Activated naive CD8-positive, alpha-beta T cell treated with anti-CD3 and anti-CD28 coated beads for 36 hours (primary cell): ENCODE results near the gene RIMBP2. TPM values are rescaled to one million over a fixed set of nuclear protein-coding genes. Genes with fewer than 3 reads are reported as not detected.

ENCODE experiments used
- DNase-seq: peaks from one replicate; pipeline ENCODE4 v3.0.0; 2021
- H3K27ac Mint-ChIP-seq: one replicate; pipeline ENCODE4 v1.8.0; 2022; ENCODE audit warnings: mild to moderate bottlenecking, moderate library complexity, mixed read lengths
- H3K27me3 Mint-ChIP-seq: one replicate; pipeline ENCODE4 v1.8.0; 2022; ENCODE audit warnings: mild to moderate bottlenecking, mixed read lengths
- H3K36me3 Mint-ChIP-seq: one replicate; pipeline ENCODE4 v1.8.0; 2021; ENCODE audit warnings: mild to moderate bottlenecking, mixed read lengths
- H3K4me1 Mint-ChIP-seq: one replicate; pipeline ENCODE4 v1.8.0; 2021; ENCODE audit warnings: mixed read lengths
- H3K4me3 Mint-ChIP-seq: one replicate; pipeline ENCODE4 v1.8.0; 2022; ENCODE audit warnings: mild to moderate bottlenecking, moderate library complexity, mixed read lengths
- H3K9me3 Mint-ChIP-seq: one replicate; pipeline ENCODE4 v1.8.0; 2022; ENCODE audit warnings: mixed read lengths
- total RNA-seq, 2 experiments: library from RNA; stranded (reverse); gene quantifications; one replicate each; pipeline ENCODE4 v1.2.3, GENCODE V29; 2021

RIMBP2 gene
- total RNA-seq, 2 experiments from 2014 or later = not detected

DNA sequence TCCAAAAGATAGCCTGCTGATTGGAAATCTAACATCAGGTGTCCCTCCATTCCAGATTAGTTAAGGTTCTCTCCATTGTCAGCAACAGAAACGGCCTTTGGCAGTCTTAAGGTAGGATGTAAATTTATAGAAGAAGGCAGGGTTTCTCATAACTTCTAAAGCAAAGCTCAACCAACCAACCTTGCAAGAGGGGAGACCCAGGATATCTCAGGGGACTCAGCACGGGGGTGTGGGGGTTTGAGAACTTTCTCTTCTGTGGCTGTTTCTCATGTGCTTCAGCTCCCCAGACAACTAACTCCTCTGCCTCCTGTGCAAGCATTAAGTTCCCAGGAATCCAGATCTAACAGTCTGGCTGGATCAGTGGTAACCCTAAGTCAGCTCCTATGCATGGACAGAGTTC, 148.1 kb downstream of the RIMBP2 start:
- H3K4me1 Mint-ChIP-seq = no peaks in the 10 kb centered on the region
- no peaks in the 10 kb centered on the region for H3K36me3 Mint-ChIP-seq
- H3K4me3 Mint-ChIP-seq = no peak overlapping the region
- no peak for DNase-seq
- peaks cover 6% of the 10 kb centered on the region for H3K9me3 Mint-ChIP-seq
- no peak overlapping the region for H3K27ac Mint-ChIP-seq
- H3K27me3 Mint-ChIP-seq = no peaks in the 10 kb centered on the region

DNA sequence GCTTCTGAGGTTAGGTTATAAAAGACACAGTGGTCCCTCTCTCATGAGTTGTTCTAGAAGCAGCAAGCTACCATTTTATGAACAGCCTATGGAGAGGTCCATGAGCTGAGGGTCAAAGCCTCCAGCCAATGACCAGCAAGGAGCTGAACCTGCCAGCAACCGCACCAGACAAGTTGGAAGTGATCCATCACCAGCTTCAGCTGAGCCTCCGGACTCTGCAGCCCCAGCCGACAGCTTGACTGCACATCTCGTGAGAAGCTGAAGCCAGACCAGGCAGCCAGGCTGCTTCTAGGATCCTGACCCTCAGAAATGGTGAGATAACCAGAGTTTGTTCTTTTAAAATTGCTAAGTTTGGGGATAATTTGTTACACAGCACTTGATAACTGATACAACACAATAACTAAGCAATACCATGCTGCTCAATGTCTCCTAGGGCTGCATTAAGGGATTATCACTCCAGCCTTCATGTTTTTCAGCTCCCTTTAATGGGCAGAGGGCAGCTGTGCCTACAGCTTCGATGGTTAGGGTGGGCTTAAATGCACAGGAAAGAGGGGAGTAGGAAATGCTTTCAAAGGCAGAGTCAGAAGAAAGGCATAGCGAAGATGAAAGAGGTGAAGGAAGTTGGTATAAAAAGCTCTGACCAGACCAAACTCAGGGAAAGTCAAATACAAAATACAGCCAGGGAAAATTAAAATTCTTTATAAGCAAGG, 149.5 kb downstream of the RIMBP2 start:
- no peak overlapping the region for H3K27ac Mint-ChIP-seq
- no peaks in the 10 kb centered on the region for H3K4me1 Mint-ChIP-seq
- H3K9me3 Mint-ChIP-seq = peaks cover 6% of the 10 kb centered on the region
- DNase-seq = no peak
- H3K36me3 Mint-ChIP-seq = no peaks in the 10 kb centered on the region
- H3K27me3 Mint-ChIP-seq = no peaks in the 10 kb centered on the region
- H3K4me3 Mint-ChIP-seq = no peak overlapping the region

DNA sequence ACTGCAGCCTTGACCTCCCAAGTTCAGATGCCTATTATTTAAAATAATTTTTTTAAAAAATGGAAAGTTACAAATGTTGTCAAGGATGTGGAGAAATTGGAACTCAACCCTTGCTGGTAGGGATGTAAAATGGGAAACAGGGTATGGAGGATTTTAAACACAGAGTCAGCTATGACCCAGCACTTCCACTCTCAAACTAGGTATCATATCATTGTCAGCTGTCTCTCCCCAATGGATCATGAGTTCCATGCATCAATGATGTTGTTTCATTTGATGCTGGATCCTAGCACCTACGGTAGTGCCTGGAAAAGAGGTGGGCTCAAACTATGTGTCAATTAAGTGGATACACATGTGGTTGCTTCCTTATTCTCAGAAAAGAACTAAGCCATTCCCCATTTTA, 150.9 kb downstream of the RIMBP2 start:
- H3K36me3 Mint-ChIP-seq = no peaks in the 10 kb centered on the region
- no peaks in the 10 kb centered on the region for H3K4me1 Mint-ChIP-seq
- H3K27ac Mint-ChIP-seq = no peak overlapping the region
- DNase-seq = no peak
- H3K4me3 Mint-ChIP-seq = no peak overlapping the region
- H3K9me3 Mint-ChIP-seq = peaks cover 6% of the 10 kb centered on the region
- H3K27me3 Mint-ChIP-seq = peaks cover 3% of the 10 kb centered on the region

DNA sequence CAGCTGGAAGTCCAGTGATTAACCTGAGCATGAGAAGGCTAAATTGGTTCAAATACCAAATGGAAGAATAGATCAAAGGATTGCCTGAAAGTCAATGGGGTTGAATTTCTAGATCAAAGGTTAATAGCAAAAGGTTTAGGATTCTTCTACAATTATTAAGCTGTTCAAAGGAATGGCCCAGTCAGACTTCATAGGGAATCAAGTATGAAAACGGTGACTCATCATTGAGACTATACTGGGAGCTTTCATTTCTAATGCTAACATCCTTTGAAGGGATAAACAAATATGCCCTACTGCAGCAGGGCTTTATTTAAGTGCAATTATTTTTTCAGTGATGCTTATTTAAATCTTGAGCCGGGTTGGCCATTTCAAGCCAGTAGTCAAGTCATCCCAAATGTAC, 152.8 kb downstream of the RIMBP2 start:
- peaks cover 5% of the 10 kb centered on the region for H3K27me3 Mint-ChIP-seq
- H3K36me3 Mint-ChIP-seq = no peaks in the 10 kb centered on the region
- no peak overlapping the region for H3K4me3 Mint-ChIP-seq
- no peaks in the 10 kb centered on the region for H3K4me1 Mint-ChIP-seq
- H3K9me3 Mint-ChIP-seq = peaks cover 6% of the 10 kb centered on the region
- no peak overlapping the region for H3K27ac Mint-ChIP-seq
- no peak for DNase-seq

DNA sequence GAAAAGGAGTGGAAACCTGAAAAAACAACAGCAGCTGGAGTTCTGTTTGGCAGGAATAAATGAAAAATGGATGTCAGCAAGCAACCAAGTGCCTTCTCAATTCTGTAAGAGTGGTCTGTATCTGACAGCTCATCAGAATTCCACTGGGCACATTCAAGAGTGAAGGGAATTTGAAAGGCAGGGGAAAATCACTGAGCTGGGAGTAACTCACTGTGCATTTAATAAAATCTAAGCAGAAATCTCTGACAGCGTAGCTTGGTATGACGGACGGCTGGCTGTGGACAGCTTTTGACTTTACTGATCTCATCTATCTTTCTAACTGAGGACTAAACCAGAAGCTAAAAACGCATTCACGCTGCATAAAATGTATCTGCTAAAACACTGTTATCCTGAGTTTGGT, 153.4 kb downstream of the RIMBP2 start:
- Mint-ChIP-seq H3K4me3 (no peak overlapping the region), H3K27ac (no peak overlapping the region), H3K27me3 (peaks cover 11% of the 10 kb centered on the region), H3K9me3 (peaks cover 6% of the 10 kb centered on the region), H3K4me1 (no peaks in the 10 kb centered on the region), H3K36me3 (no peaks in the 10 kb centered on the region)
- no peak for DNase-seq

DNA sequence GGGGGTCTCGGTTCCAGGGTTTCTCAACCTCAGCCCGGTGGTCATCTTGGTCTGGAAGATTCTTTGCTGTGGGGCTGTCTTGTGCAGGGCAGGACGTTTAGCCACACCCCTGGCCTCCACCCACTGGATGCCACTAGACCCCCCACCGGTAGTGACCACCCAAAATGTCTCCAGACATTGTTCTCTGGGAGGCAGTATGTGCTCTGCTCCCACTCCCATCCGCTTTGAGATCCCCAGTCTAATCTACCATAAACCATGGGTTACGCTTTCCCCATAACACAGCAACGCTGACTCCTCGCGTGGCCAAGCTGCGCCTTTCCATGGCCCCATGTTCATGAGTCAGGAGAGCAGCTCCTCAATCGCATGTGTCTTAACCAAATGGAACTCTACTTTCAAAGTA, 155.8 kb downstream of the RIMBP2 start:
- Mint-ChIP-seq H3K9me3 (peaks cover 1% of the 10 kb centered on the region), H3K36me3 (no peaks in the 10 kb centered on the region), H3K4me3 (no peak overlapping the region), H3K4me1 (no peaks in the 10 kb centered on the region), H3K27ac (no peak overlapping the region), H3K27me3 (peaks cover 17% of the 10 kb centered on the region)
- no peak for DNase-seq

DNA sequence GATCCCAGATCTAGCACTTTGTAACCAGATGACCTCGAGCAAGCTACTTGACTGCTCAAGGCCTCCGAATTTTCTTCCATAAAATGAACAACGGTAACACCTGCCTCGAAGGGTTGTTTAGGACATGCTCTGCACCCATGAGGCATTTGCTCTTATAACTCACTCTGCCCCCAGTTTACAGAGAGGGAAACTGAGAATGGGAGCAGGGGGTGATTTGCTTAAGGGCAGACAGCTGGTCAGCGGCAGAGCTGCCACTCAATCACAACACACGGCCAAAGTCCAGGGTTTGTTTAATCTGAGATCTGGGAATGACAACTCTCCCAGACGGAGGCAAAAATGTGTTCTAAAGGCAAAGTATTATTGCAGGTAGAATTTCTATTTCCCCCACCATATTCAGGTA, 156.3 kb downstream of the RIMBP2 start:
- no peaks in the 10 kb centered on the region for H3K4me1 Mint-ChIP-seq
- H3K4me3 Mint-ChIP-seq = no peak overlapping the region
- H3K27ac Mint-ChIP-seq = no peak overlapping the region
- DNase-seq = no peak
- peaks cover 17% of the 10 kb centered on the region for H3K27me3 Mint-ChIP-seq
- no peaks in the 10 kb centered on the region for H3K36me3 Mint-ChIP-seq
- no peaks in the 10 kb centered on the region for H3K9me3 Mint-ChIP-seq

DNA sequence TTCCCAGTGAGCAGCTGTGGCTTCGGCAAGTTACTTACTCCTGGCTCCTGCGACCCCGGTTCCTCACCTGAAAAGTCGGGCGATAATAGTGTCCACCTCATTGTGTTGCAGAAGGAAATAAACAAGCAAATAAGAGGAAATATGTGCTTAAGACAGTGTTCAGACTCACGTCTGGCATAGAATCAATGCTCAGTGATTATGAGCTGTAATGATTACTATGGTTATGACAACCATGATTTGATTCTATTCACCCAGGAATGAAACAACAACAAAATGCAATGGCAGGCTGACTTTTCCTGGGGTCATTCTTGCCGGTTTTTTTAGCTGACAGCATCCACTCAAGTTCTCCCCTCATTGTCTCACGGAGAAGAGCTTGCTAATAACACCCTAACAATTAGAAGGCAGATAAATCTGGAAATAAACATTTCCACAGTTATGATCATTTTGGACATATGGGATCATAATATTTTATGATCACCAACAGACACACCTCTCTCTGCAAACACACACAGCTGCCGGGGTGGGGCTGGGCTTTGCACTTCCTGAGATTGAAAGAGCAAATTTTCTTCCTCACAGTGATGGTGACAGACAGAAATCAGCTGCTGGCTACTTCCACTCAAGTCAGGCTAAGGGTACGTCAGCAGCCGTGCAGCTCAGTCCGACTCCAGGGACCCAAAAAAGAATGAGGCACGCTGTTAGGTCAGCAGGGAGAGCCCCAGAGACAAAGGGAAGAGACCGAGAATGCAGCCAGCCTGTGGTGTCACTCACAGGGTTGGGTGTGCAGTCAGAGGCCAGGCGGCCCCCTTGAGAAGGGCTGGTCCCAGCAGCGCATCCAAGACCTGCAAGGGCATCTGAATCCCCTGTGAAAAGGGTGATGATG, 158.0 kb downstream of the RIMBP2 start:
- Mint-ChIP-seq H3K27ac (no peak overlapping the region), H3K27me3 (peaks cover 20% of the 10 kb centered on the region)
- no peak for DNase-seq

DNA sequence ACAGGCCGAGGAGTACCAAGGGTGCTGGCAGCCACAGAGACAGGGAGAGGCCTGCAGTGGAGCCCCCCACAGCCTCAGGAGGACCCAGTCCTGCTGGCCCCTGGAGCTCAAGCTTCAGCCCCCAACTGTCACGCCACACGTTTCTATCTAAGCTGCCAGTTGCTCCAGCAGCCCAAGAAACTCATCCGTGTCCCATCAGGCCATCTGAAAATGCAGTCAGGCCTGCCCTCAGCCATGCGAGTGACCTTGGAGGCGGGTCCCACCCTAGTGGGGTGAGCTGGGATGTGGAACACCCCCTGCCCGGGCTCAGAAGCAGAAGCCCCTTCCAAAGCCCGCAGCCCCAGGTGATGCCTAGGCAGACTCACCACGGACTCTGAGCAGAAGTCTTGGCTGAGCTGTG, 158.9 kb downstream of the RIMBP2 start:
- peaks cover 20% of the 10 kb centered on the region for H3K27me3 Mint-ChIP-seq
- no peaks in the 10 kb centered on the region for H3K36me3 Mint-ChIP-seq
- H3K4me1 Mint-ChIP-seq = no peaks in the 10 kb centered on the region
- no peaks in the 10 kb centered on the region for H3K9me3 Mint-ChIP-seq
- no peak overlapping the region for H3K27ac Mint-ChIP-seq
- H3K4me3 Mint-ChIP-seq = no peak overlapping the region
- DNase-seq = no peak

More for the DNA sequence above, 158.0 kb downstream of the RIMBP2 start:
- Mint-ChIP-seq H3K36me3 (no peaks in the 10 kb centered on the region), H3K4me1 (no peaks in the 10 kb centered on the region), H3K9me3 (no peaks in the 10 kb centered on the region), H3K4me3 (no peak overlapping the region)

DNA sequence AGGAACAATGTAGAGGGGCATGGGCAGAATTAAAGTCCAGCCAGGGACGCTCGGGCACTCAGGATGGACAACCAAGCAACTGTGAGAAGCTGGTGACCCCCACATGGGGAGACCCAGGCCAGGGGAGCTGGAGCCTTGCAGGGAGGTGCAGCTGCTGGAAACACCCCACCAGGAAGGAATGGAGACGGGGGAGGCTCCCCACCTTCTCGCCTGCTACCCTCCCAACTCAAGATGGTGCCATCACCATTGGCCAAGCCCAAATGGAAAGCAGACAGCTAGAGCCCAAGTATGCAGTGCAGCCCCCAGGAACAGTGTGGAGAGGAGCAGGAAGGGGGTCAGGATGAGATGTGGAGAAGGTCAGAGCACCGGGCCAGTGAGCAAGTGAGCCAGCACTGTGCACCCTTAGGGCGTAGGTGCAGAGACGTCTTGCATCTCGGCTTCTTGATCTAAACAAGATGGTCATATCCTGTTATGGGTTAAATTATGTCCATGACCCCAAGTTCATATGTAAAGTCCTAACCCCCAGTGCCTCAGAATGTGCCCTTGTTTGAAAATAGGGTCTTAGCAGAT, 159.5 kb downstream of the RIMBP2 start:
- H3K36me3 Mint-ChIP-seq = no peaks in the 10 kb centered on the region
- no peaks in the 10 kb centered on the region for H3K4me1 Mint-ChIP-seq
- peaks cover 20% of the 10 kb centered on the region for H3K27me3 Mint-ChIP-seq
- peaks cover 3% of the 10 kb centered on the region for H3K9me3 Mint-ChIP-seq
- DNase-seq = no peak
- no peak overlapping the region for H3K4me3 Mint-ChIP-seq
- no peak overlapping the region for H3K27ac Mint-ChIP-seq

DNA sequence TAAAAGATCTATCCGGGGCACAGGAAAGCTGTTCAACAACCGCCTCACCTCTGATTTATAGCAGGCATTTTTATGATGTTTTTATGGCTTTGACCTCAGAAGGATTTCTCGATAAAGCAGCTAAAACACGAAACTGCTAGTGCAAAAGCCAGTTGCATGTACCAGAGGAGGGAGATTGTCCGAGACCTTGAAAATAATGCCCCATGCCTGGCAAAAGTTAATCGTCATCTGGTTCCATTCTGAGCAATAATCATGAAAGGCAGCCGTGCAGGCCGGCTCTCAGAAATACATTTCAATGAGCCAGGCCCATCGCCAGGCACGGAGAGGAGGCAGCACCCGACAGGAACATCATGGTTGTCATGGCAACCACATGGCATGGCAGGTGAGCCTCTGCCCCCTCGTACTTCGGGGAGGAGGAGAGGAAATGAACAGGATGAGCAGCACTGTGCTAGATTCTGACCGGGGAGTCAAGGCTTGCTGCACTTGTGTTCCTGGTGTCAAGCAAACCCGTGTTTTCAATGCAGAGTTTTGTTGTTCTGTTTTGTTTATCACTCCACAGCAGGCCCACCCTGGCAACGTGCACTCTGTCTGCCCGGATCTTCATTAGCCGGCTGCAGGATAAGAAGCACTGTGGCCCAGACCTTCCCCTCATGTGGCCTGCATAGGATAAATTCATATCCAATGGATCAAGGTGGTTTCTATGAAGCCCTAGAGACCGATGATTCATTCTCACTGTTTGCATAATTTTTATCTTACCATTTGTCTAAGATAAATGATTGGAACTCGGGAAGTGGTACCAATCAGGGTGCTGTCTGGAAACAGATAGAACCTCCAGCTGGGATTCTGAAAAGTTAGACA, 160.2 kb downstream of the RIMBP2 start:
- Mint-ChIP-seq H3K27me3 (peaks cover 20% of the 10 kb centered on the region), H3K27ac (no peak overlapping the region), H3K36me3 (no peaks in the 10 kb centered on the region), H3K4me3 (no peak overlapping the region), H3K9me3 (peaks cover 7% of the 10 kb centered on the region), H3K4me1 (no peaks in the 10 kb centered on the region)
- no peak for DNase-seq

DNA sequence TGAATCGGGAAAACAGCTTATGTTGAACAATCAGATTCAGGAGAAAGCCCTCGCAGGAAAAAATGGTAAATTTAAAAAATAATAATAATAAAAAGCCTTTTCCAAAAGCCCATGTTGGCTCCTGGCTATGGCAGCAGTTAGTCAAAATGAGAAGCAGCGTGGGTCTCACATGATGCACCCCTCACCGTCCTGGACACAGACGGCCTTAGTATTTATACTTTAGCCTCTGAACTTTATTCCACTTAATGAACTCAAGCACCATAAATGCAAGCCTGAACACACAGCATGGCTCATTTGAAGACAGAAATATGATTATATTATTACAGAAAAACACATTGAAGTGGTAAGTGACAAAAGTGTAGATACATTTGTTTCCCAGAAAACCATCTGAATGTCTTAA, 160.9 kb downstream of the RIMBP2 start:
- no peak overlapping the region for H3K4me3 Mint-ChIP-seq
- H3K9me3 Mint-ChIP-seq = peaks cover 7% of the 10 kb centered on the region
- H3K27me3 Mint-ChIP-seq = peaks cover 17% of the 10 kb centered on the region
- H3K4me1 Mint-ChIP-seq = no peaks in the 10 kb centered on the region
- no peak for DNase-seq
- no peak overlapping the region for H3K27ac Mint-ChIP-seq
- no peaks in the 10 kb centered on the region for H3K36me3 Mint-ChIP-seq

DNA sequence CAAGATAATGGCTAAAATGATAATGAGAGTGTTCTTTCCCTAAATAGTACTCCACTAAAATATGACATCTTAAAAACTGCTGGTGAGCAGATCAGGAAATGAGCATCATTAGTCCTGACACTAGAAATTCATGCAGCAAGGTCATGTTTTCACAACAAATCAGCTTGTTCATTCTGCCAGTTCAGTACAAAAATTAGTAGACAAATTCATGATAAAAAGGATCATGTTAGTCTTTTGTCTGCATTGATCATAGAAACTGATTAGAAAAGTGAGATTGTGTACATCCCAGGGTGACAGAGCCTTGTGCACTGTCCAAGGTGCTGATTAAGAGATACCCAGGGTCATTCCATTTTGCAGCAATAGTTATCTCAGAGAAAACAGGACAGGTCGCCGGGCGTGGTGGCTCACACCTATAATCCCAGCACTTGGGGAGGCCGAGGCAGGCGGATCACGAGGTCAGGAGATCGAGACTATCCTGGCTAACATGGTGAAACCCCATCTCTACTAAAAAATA, 163.6 kb downstream of the RIMBP2 start:
- peaks cover 12% of the 10 kb centered on the region for H3K27me3 Mint-ChIP-seq
- H3K27ac Mint-ChIP-seq = no peak overlapping the region
- H3K4me3 Mint-ChIP-seq = no peak overlapping the region
- no peaks in the 10 kb centered on the region for H3K36me3 Mint-ChIP-seq
- no peak for DNase-seq
- H3K4me1 Mint-ChIP-seq = no peaks in the 10 kb centered on the region
- peaks cover 7% of the 10 kb centered on the region for H3K9me3 Mint-ChIP-seq

DNA sequence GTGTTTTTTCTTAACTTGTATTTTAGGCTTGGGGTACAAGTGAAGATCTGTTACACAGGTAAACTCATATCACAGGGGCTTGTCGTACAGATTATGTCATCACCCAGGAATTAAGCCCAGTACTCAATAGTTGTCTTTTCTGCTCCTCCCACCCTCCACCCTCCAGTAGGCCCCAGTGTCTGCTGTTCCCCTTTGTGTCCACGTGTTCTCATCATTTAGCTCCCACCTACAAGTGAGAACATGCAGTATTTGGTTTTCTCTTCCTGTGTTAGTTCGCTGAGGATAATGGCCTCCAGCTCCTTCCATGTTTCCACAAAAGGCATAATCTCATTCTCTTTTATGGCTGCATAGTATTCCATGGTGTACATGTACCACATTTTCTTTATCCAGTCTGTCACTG, 166.7 kb downstream of the RIMBP2 start:
- Mint-ChIP-seq H3K27me3 (peaks cover 7% of the 10 kb centered on the region), H3K4me1 (no peaks in the 10 kb centered on the region), H3K27ac (no peak overlapping the region), H3K9me3 (peaks cover 7% of the 10 kb centered on the region), H3K4me3 (no peak overlapping the region), H3K36me3 (no peaks in the 10 kb centered on the region)
- no peak for DNase-seq
